CD4-positive, alpha-beta T cell treated with Interferon alpha-2 for 1 hour (primary cell): ENCODE data around the gene RBM44.
"Not testable (repeated sequence)": the region's sequence is repeated elsewhere in the genome, so short reads cannot be mapped to it uniquely, and the experiment has no call there.

Source experiments
- DNase-seq, 2 donors: peaks; one replicate each; pipeline ENCODE4 v3.0.0-alpha.2; 2020 to 2022

The RBM44 gene

DNA sequence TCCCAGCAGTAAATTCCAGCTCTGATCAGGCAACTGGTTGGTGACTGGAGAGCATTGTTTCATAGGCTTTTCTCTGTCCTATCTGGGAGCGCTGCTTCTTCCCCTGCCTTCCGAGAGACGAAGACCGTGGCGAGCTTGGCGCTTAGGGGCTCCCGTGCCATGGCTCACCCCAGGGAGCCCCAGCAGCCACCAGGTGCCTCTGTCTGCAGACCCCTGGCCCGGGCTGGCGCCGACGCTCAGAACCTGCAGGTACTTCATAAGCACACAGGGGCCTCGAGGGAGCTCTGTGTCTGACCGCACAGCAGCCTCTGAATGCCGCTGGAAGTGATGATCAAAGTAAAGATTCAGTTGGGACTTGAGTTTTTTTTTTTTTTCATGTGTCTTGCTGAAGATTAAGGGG lies 19.1 kb upstream of the RBM44 start:
- DNase-seq: no peak

DNA sequence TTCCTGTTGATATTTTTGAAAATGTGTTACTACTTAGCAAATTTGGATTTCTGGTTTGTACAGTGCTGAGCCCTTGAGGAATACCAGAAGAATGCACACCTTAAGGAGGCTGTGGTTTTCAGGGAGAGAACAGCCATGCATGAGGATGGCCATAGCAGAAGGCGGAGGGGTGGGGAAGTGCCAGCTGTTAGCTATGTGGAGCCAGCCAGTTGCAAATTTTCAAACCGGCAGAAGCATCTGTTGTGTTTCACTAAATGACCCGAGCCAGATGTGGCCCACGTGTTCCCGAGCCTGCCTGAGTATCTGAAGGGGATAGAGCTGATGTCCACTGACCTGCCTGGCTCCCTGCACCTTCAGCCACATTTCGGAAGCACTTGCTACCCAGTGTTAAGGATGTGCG lies 16.4 kb upstream of the RBM44 start:
- no peak for DNase-seq

DNA sequence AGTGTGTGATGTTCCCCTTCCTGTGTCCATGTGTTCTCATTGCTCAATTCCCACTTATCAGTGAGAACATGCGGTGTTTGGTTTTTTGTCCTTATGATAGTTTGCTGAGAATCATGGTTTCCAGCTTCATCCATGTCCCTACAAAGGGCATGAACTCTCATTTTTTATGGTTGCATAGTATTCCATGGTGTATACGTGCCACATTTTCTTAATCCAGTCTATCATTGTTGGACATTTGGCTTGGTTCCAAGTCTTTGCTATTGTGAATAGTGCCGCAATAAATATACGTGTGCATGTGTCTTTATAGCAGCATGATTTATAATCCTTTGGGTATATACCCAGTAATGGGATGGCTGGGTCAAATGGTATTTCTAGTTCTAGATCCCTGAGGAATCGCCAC lies 14.9 kb upstream of the RBM44 start:
- DNase-seq: not testable (repeated sequence)

DNA sequence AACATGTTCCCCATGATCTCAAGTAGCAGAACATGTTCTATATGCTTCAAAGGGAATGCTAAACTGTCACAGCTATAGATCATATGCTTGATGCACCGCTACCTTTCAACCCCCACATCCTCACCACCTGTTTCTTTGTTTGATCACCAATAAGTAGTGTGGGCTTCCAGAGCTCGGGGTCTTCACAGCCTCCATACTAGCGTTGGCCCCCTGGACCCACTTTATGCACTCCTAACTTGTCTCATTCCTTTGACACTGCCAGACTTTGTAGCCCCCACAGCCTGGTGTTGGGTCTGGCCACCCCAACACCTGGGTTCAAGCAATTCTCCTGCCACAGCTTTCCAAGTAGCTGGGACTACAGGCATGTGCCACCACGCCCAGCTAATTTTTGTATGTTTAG lies 11.6 kb upstream of the RBM44 start:
- no peak for DNase-seq

DNA sequence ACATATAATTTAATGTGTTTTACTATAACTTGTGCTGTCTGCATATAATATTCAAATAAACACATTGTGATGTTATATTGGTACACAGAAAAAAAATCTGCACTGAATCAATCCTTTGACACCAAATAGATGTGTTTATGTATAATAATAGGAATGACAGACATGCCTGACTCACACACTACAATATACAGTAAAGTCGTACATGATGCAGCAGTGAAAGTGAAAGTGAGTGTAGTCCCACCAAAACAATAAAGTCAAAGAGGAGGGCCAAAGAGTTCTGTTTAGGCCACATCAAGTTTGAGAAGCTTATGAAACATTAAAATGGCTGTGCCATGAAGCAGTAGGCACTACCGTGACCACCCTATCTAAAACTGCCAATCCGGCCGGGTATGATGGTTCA lies 8.2 kb upstream of the RBM44 start:
- no peak for DNase-seq

DNA sequence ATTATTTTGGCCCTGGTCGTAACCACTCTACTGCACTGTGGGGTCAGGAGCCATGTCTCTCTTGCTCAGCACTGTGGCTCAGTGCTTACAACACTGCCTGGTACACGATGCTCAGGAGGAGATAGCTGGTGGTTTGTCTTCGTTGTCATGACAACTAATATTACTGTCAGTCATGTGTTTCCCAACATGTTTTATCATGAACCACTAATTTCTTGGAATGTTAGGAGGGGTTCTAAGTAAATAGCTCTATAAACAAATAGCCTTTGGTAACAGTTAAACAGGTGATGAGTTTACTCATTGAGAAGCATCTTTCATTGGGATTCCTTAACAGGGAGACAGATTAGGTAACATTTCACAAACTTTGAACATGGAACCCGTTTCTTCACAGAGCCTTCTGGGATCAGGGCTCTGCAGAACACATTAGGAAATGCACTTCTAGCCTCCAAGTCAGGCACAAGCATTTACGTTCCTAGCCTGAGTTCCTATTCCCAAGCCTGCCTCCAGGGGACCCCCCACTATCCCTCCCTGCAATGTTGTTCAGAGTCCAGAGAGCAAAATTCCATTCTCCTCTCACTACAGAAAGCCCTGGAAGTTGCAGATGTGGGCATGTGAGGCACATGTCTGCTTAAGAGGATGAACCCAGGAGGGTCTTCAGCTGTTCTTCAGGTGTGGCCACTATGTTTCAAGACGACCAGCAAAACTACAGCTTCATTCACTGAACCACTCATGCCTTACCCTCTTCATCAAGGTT lies 6.4 kb upstream of the RBM44 start:
- DNase-seq: no peak

DNA sequence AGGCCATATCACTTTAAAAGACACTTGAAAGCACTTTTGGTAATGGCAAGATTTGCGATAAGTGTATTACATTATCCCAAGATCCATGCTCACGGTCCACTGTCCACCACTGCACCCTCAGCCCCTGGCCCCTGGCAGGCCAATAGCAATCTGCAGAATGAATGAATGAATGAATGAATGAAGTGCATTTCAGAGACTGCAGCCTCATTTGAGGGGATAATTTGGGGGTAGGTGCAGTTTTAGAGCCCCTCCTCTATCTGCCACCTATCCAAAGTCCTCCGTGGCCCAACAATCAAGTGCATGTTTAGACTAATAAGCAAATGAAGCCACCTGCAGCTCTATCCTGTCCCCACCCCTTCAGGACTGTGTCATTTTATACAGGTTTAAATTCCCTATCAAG lies 1.3 kb upstream of the RBM44 start:
- DNase-seq: no peak

DNA sequence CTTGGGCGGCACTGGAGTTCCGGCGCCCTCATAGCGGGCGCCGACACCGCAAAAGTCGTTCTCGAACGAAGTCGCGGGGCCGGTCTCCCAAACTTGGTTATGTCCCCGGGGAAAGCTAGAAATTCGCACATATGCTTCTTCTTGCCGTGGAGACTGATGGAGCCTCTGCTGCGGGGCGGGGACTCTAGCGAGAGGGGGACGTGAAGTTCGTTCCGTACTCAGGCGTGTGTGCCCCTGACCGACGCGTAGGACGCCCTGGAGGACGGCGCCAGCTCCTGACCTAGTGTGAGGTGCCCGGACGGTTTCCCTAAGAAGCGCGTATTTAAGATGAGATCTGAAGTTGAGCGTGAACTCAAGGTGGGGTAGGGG lies 465 bp downstream of the RBM44 start:
- DNase-seq: no peak

DNA sequence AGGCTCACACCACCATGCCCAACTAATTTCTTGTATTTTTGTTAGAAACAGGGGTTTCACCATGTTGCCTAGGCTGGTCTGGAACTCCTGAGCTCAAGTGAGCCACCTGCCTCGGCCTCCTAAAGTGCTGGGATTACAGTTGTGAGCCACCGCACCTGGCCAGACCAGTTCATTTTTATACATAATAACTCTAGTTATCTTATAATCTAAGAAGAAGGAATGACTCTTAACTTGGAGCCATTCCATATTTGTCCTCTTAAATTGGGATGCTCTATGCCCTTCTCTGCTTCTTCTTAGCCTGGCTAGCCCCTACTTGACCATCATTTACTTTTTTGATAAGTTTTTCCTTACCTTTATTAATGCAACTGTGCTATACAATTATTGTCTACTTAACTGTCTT lies 2.9 kb downstream of the RBM44 start:
- DNase-seq: no peak

DNA sequence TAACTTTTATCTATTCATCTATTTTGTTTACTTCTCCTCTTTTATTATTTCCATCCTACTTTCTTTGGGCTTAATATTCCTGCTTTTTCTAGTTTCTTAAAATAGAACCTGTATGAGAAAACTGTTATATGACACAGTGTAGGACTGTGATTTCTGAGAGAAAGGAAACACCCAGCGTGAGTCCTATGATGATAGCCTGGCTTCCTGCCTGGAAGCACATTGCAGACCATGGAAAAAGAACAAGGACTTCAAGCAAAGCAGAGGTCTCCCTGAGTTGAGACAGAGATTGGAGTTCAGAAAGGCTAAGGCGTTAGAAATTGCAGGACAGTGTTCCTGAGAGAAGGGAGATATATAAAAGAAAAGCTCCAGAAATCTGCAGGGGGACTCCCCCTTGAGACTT lies 7.8 kb downstream of the RBM44 start:
- no peak for DNase-seq

DNA sequence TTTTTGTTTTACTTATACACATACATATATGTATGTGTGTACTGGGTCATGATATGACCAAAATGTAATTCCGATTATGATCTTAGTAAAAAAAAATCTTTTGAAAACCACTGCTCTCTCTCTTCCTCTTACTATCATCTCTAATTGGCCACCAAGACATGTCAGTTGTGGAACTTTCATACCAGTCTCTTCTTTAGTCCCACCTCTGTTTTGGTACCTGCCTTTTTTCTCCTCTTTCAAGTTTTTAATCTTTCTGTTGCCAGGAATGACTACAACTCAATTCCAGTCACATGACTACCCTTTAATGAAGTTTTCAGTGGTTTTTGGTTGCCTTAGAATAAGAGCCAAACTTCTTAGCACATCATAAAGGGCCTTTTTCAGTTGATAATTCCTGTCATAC lies 17.1 kb downstream of the RBM44 start:
- DNase-seq: no peak

DNA sequence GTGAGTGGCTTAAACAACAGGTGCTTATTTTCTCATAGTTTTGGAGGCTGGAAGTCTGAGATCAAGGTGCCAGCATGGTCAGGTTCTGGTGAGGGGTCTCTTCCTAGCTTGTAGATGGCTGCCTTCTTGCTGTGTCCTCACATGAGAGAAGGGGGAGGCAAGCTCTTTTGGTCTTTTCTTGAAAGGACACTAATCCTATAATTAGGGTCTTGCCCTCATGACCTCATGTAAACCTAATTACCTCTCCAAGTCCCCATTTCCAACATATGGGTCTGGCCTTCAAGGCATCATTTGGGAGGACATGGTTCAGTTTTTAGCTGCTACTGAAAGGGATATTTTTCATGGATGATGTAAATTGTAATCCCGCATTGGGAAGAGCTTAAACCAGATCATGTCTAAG lies 18.0 kb downstream of the RBM44 start:
- no peak for DNase-seq

DNA sequence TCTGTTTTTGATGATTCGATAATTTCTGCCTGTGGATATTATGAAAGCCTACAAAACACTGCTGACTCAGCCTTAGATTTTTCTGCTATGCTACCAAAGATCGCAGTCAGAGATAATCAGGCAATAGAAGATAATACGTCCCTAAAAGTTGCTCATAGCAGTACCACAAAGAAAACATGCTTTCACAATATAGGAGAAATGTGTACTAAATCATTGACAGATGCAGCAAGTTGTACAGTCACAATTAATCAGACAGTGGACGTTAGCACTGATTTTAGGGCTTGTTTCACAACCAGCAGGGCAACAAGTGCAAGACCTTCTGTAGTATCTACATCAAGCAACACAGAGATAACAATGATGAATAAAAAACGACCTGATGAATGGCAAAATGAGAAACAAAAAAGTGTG lies 19.5 kb downstream of the RBM44 start:
- DNase-seq: no peak

DNA sequence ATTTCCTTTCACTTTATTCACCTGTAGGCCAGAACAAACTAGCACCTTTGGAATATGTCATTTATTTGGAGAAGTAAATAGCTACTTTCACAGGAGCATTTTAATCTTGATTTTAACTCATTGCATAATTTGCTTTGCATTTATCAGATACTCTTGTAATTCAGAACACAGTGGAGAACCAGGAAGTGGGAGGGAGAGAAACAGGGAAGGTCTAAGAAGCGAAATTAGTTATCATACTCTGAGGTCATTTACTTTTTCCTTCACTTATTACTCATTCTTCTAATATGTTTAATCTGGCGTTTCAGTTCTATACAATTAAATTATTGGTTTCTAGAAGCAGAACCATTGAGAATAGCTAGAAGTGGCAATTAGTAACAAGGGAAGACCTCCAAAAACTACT lies 20.7 kb downstream of the RBM44 start:
- DNase-seq: no peak

DNA sequence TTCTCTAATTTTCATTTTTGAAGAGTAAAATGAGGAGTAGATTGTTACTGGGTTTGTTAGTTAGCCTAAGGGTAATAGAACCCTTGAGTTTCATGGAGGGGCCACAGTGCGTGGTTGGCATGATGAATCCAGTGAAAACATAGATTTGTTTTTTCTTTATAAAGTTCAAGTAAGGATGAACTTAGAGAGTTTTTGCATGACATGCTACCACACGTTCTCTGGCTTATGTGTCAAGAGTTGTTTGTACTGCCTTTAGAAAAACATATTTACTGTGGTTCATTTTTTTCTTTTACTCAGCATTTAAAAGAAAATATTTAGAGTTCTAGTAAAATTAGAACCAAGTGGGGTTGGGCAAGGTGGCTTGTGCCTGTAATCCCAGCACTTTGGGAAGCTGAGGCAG lies 21.8 kb downstream of the RBM44 start:
- no peak for DNase-seq

DNA sequence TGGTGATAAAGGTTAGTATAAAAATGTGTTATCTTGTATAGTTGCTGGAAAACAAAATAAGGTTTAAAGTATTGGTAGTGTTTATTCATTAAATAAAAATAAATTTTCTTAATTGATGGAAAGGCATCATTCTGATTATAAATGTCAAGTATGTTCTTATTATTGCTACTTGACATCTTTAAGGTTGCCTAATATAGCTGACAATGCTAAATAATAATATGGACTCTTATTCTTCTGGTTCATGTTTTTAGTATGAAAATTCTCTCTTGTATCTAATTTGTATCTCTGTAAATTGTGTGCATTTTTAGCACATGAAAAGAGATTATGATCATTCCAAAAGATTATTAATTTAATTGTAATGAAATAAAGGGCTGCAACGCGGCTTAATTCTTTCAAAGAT lies 25.0 kb downstream of the RBM44 start:
- DNase-seq: no peak

DNA sequence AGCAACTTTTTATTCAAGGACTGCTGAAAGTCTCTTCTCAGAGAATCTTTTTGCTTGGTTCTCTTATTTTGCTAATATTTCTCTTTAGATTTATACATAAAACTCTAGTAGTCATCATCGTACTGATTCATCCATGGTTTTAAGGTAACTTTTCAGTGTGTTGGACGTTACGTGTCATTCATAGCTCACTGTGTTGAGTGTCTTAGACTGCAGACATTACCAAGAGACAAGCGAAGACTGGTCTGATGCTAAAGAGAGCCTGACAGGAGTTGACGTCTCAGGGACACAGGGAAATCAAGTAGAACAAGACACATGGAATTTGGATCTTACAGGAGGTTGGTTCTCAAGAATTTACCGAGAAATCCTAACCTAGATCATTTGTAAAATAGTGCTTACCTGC lies 25.5 kb downstream of the RBM44 start:
- DNase-seq: no peak

DNA sequence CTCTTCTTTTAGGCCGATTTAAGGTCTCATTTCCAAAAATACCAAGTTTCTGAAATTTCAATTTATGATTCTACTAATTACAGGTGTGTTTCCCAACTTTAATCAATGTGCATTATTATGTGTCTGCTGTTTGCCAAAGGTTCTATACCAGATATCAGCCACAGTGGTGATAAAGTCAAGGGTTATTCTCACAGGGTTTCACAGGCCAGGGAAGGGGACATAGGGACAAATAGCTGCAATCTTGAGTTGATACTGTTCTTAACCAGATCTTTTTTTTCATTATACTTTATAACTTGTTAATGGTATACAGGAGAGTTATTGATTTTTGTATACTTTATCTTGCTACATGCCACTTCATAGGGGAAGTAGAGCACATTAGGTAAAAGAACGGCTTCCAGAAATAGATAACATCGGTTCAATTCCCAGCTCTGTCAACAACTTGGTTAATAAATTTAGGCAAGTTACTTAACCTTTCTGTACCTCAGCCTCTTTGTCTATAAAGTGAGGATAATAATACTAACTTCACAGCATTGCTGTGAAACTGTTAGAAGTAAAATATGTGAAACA lies 28.9 kb downstream of the RBM44 start:
- DNase-seq: no peak

DNA sequence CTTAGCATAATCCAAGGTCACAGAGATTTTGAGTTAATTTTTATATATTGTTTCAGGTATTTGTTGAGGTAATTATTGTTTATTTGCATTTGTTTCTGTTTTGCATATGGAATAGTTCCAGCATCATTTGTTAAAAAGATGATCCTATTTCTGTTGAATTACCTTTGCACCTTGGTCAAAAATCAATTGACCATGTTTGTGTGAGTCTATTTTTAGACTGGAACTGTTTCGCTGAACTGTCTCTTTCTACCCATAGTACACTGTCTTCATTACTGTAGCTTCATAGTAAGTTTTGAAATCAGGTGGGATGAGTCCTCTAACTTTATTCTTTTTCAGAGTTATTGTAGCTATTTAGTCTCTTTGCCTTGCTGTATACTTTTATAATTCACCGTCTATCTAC lies 31.9 kb downstream of the RBM44 start:
- no peak for DNase-seq

DNA sequence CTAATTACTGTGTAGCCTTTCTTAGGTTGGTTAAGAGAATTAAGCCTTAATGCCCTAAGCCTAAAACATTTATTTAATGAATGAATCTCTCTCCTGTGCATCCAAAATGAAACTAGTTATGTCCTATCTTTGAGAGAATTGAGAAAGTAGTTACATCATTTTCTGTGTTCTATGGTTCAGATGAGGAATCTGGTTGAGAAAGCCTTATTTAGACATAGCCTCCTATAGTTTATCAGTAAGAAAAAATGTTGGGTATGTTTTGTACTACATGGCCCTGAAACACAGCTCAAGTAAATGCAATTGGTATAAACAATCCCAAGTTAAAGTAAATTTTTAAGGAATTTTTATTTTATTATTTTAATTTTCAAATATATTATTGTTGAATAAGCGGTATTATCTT lies 35.0 kb downstream of the RBM44 start:
- no peak for DNase-seq

DNA sequence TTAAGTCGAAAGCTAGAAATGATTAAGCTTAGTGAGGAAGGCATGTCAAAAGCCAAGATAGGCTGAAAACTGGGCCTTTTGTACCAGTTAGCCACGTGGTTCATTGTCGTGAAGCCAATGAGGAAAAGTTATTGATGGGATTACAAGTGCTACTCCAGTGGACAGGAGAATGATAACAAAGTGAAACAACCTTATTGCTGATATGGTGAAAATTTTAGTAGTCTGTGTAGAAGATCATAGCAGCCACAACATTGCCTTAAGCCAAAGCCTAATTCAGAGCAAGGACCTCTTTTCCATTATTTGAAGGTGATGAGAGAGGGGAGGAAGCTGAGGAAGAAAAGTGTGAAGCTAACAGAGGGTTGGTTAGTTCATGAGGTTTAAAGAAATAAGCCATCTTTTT lies 36.8 kb downstream of the RBM44 start:
- no peak for DNase-seq

DNA sequence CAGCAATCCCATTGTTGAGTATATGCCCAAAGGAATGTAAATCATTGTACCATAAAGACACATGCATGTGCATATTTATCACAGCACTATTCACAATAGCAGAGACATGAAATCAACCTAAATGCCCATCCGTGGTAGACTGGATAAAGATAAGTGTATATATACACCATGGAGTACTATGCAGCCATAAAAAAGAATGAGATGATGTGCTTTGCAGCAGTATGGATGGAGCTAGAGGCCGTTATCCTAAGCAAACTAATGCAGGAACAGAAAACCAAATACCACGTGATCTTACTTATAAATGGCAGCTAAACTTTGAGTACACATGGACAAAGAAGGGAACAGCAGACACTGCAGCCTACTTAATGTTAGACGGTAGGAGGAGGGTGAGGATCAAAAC lies 42.5 kb downstream of the RBM44 start:
- DNase-seq: no peak

DNA sequence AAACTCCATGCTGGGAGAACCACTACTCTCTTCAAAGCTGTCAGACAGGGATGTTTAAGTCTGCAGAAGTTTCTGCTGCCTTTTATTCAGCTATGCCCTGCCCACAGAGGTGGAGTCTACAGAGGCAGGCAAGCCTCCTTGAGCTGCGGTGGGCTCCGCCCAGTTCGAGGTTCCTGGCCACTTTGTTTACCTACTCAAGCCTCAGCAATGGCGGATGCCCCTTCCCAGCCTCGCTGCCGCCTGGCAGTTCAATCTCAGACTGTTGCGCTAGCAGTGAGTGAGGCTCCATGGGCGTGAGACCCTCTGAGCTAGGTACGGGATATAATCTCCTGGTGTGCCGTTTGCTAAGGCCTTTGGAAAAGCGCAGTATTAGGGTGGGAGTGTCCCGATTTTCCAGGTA lies 50.4 kb downstream of the RBM44 start:
- DNase-seq: not testable (repeated sequence)

DNA sequence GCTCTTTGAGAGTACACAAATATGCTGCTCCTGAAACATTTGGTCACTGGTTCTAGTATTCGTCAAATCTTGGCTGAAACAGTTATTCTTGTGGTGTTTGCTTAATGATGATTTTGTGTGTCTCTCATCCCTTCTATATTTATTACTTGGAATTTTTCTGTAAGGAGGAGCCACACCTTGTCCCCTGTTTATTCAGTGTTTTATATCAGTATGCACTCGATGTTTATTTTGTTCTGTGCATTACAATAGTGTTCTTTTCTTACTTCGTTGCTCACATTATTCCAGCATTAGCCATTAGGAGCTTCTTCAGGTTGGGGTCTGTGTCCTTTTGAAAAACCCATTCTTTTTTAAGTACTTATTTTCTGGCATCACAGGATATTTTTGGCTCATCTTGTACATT lies 55.7 kb downstream of the RBM44 start:
- no peak for DNase-seq

DNA sequence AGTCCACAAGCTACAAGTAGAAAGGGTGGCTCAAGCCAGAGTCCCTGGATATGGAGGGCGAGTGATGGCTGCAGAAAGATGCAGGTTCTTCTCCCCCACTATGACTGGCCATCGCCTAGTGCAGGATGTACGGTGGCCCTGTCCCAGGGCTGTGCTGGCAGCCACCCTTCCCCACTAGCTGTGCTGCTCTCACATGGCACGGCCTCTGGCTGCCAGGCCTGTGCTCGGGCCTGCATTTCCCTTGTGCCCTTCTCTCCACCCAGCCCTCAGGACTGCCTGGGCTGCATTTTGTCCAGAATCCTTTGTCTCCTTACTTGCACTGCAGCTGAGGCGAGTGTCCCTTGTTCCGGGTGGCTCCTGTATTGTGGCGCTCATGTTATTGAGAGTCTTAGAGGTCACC lies 59.2 kb downstream of the RBM44 start:
- no peak for DNase-seq
